NCI-H2227 treated with DMSO at 0.1 percent for 48 hours (cell line): Measurements from ENCODE around the gene HIRA.

Experiments used
- DNase-seq: peaks from one replicate; lab custom pipeline; 2025; lab: John Stamatoyannopoulos, UW

Gene HIRA

DNA sequence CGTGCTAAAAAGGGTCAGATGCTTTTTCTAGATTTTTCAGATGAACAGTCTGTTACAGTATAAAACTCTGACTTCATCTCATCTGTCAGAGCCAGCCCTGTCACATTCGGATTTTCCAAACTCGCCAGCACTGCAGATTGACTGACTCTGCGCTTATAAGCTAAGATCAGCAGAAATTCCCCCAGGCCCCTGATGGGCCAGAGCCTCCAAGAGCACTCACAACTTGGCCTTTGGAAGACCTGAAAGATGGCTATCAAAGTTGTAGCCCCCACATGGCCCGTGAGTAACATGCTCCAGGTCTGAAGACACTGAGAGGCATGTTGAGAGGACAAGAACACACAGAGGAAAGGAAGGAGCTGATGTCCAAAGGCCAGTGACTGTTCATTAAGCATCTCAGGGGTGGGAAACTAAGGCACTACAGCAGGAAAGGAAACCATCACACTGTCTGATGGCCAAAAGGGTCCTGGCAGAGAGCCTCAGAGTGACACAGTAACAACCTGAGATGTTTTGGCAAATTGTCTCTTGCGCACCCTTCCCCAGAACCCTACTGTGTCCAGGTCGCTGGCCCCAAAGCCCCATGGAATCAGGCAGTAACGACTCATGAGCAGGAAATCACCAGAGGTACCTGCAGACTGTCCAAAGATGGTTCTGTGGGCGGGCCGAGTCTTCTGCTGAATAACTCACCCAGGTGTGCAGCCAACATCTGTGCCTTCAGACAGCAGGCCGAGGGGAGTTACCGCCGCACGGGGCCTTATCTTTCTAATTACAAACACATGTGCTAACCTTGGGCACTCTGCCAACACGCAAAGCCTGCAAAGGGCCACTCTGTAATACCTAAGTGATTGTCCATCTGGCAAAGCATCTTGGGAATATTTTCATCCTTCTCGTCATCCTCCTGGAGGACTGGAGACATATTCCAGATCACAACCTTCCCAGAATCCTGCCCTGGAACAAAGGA lies 23.6 kb downstream of the HIRA start:
- DNase-seq, result peak; percentile 38

DNA sequence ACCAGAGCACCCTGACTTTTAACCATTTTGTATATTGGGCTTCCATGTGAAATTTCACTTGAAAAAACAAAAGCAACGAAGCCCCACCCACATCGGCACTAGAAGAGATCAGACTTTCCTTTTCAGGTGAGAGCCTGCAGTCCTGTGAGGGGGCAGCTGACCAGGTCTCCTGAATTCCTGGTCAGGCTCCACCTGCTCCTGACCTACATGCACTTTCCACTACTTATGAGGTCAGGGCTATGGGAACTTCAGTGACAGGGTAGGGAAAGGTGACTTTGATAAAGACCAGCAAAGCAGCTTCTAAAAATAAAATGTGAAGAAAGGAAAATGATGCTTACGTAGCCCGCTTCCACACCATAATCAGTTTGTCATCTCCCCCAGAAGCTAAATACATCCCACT lies 24.7 kb downstream of the HIRA start:
- no peak for DNase-seq

DNA sequence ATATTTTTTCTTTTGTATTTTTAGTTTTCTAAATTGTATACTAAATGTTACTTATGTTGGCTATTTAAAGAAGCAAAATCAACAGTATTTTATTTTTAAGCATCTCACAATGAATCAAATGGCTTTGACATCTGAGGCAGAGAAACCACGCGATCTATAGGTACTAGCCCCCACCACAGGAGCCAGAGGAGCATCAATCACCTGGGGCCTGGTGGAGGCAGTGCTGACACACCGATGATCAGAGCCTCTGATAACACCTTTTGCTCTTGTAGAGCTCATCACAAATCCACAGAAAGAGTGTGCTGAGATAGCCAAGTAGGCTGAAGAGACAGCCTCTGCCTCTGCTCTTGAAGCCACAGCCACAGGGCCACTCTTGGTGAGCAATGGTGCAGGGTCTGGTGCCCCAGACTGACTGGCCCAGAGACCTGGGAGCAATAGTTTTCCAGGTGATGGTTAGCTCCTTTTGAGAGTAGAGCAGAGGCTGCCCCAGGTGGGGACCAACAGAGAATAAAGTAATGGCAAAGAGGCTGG lies 25.2 kb downstream of the HIRA start:
- DNase-seq, result no peak

DNA sequence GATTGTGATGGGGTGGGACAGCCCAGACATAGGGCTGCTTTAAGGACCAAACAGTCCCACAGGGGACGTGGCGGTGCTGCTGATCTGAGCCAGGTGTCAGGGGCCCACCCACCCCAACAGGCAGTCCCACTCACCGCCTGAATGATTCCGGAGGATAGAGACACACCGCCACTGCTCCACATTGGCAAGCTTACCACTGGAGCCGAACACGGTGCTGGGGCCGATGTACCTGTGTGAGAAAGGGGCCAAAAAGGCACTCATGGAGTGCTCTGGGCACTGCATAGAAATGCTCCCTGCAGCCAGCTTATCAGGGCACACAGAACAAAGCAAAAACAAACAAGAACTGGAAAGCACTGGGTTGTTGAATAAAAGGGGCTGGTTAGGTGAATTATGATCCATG lies 25.9 kb downstream of the HIRA start:
- no peak for DNase-seq

DNA sequence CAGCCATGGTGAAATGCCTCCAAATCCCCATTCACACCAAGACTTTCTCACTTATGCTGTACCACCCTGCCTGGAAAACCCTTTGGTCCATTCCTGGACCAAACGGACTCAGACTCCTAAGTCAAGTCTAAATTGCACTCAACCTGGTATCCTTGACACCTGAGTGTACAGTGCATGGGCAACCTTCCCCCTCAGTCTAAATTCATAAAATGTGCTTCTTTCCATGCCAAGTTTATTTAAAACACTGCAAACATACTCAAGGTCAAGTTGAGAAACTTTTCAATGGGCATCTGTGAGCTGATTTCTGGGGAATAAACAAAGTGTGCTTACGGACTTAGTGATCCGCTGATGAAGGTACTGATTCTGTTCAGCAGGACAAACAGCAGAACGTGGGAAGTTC lies 26.4 kb downstream of the HIRA start:
- DNase-seq, result no peak

DNA sequence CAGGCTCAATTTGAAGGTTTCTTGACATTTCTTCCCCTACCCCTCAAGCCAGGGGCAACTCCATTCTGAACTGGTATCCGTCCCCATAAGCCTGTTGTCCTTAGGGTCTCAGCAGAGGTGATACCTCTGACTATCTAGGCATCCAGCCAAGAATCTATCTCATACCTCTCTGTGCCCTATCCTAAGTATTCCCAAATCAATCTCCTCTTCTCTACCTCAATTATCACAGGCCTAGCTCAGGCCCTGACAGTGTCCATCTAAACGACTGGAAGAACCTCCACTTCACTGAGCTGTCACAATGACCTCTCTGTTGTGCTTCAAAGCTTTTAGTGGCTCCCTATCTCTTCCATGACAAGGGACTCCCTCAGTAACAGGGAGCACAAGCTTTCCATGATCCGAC lies 26.9 kb downstream of the HIRA start:
- no peak for DNase-seq

DNA sequence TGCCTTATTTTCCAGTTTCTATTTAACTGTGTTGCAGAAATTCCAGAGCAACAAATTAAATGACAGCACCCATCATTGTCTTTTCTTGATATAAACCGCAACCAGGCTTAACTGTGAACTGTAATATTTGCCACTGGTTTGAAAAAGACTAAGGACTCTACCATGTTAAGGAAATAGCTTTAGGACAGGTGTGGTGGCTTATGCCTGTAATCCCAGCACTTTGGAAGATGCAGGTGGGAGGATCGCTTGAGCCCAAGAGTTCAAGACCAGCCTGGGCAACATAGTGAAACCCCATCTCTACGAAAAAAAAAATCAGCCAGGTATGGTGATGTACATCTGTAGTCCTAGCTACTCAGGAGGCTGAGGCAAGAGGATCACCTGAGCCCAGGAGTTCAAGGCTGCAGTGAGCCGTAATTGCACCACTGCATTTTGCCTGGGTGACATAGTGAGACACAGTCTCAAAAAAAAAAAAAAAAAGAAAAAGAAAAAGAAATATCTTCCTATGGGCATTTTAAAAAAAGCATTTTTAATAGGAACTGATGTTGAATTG lies 28.8 kb downstream of the HIRA start:
- DNase-seq, result no peak

DNA sequence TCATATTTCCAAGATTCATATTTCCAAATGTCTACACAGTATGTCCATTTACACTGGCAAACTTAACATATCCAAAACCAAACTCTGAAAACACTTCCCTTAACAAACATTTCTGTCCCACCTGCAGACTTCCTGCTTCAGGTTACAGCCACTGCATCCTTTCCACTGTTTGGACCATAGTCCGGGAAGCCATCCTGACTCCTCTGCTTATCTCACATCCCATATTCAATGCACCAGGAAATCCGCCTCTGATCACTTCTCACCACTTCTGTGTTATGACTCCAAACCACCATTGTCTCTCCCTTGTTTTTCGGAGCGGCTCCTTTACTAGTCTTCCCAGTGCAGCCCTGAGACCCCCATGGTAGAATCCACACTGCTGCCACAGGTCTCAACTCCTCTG lies 30.1 kb downstream of the HIRA start:
- DNase-seq, result no peak

DNA sequence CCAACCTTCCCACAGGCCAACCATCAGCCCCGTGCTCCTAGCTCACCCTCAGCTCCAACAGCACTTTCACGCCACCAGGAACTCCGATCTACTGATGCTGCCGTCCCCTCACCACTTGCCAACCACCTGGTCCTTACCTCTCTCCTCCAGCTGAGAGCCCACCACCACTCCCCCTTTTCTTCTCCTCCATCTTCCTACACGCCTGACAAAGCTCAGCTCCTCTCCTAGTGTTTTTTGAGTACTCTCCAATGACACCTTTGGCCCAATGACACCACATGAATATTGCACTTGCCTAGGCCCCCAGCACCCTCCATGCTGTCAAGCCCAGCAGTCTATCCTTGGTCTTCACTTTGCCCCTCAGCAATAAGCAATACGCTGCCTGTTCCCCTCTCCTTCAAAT lies 30.7 kb downstream of the HIRA start:
- no peak for DNase-seq

DNA sequence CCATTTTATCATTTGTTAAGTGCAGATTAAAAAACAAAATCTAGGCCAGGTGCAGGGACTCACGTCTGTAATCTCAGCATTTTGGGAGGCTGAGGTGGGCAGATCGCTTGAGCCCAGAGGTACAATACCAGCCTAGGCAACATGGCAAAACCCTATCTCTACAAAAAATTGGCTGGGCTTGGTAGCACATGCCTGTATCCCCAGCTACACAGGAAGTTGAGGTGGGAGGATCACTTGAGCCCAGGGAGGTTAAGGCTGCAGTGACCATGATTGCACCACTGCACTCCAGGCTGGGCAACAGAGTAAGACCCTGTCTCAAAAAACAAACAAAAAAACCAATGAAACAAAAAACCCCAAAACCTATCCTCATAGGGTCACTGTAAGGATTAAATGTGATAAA lies 32.9 kb downstream of the HIRA start:
- no peak for DNase-seq

DNA sequence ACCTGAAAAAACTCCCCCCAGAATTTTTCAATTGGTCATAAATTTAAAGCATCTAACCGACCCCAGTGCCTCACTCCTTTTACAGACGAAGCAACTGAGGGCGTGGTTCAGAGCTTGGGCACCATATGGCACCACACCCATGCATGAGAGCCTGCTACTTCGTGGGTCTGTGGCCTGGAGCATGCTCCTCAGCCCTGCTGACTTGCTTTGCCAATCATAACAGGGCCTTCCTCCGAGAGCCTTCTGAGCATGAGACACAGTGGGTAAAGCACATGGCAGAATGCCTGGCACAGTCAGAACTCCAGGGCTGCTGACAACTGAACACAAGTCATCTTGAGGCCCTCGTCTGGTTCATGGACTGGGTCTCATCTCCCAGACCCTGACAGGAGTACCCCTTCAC lies 33.3 kb downstream of the HIRA start:
- DNase-seq, result no peak

DNA sequence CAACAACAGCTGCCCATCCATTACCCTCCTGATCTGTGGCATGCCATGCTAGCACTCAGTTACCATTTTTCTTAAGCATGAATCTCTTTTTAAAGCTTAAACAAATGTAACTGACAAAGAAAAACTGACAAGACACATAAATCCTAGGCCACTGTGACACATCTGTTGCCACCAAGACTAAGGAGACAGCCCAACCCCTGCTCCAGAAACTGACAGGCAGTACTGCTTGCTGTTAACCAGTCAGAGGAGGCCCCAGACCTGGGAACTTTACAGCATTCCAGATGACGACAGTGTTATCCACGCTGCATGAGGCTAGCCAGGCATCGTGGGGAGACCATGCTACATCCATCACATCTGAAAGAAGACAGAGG lies 33.8 kb downstream of the HIRA start:
- DNase-seq, result no peak

DNA sequence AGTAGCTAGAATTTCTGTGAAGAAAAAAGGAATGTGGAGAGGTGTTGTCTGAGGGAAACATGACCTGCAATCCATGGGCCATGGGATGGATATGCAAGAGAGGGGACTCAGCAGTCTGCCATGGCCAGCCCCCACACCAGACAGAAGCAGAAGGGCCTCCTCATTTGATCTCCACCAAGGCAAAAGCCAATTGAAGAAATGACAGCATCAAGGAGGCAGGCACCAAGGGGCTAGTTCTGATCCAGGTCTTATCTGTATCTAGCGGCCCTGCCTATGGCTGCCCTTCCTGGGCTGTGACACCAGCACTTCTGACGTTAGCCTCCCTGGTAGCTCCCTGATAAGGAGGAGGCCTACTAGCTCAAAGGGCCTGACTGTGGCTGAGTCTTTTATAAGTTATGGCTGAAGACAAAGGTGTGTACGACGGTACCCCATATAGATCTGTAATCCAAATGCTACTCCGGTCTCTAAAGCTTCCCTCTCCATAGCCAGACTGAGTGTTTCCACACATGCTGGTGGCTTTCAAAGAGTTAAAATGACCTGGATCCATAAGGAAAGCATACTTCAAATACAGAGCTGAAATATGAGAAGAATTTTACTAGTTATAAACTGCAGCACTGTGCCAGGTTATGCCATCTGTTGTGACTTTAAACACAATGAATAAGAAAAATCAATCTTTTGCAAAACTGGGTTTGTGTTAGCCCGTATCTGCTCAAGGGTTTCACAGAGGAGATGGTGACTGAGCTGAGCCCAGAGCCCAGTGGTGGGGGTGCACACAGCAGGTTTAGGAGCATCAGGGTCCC lies 34.4 kb downstream of the HIRA start:
- no peak for DNase-seq

DNA sequence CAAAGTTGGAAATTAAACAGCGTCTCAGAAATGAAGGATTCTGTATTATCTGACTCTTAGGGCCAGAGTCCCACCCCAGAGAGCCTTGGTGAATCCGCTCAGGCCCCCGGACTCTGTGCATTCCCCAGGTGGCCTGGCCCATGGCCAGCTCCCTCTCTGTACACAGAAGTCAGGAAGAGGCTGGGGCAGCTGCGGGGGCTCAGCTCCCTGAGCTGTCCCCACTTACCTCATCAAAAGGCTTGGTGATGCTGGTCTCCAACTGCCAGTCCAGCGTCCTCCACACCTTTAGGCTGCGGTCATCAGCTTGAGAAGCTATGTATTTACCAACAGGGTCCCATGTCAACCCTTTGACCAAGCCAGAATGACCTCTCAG lies 35.0 kb downstream of the HIRA start:
- no peak for DNase-seq

DNA sequence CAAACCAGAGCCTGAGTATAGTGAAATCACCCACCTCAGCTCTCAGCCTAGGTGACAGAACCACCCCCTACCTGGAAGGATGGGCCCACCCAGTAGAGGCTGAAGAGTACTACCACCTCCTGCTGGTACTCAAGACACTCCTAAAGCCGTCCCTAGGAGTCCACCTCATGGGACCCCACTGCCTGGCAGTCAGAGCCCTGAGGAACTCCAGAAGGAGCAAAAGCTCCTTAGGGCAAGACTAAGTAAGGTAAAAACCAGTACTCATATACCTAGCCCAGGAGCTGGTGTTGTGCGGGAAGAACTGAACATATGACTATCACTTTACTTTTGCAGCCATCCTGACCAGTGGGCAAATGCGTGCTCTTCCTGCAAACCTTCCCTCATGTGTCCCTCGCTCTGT lies 36.3 kb downstream of the HIRA start:
- no peak for DNase-seq

DNA sequence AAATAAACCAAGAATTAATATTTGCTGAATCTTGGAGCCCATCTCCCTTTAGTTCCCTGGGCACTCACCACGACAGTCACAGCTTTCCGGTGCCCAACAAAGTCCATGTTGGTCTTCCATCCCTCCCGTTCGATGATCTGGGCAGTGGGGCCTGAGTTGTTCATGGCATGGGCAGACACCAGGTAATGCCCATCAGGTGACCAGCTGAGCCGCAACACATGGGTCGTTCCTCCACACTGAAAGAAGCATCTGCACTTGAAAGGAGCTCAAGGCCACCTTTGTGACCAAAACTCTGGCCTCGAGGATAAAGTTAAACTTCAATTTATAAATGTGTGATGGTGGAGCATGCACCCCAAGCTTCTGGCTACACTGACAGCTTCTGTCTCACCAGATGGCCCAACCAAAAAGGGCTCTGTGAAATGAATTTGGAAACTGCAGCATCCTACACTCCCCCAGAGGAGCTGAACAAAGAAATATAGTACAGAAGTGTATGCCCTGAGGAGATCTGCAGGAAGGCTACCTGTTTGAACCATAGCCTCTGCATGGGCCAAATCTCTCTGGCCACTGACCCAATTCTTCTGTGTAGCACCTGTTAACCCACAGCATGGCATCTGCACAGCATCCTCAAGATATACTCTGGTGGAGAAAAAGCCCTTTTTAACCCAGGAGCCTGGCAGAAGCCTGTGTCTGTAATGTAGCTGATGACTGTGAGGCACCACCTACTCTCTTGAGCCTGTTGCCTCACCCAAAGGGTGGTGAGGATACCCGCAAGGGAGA lies 37.1 kb downstream of the HIRA start:
- DNase-seq, result no peak

DNA sequence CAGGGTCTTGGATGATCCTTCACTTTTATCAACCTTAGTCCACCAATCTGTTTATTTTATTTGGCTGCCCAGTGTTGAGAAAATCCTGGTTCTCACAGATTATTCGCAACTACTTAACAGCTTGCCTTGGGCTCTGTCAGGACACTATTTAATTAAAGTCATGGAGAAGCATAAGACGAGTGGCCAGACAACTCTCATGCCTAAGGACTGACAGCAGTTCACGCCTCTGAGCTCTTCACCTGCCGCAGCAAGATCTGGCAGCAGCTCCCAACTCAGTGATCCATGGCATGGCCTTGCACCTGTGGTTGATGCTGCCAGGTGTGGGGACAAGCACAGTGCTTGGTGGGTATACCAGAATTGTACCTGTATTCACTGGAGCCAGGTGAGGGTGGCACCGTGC lies 37.8 kb downstream of the HIRA start:
- DNase-seq, result no peak

DNA sequence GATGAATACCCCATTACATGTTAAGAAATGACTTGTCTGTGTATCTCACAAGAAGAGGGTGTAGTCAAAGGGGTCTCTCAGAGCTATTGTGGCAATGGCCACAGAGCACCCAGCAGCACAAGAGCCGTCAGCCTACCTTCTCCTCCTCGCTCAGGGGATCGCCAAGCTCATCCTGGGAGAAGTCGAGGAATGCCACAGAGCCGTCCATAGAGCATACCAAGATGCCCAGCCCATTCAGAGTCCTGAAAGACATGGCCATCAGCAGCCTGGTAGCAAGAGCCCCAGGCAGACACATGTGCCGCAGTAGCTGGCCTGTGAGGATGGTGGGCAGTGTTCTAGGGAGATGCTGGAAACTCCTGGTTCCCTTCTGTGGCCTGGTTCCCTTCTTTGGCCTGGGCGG lies 44.0 kb downstream of the HIRA start:
- DNase-seq, result no peak

DNA sequence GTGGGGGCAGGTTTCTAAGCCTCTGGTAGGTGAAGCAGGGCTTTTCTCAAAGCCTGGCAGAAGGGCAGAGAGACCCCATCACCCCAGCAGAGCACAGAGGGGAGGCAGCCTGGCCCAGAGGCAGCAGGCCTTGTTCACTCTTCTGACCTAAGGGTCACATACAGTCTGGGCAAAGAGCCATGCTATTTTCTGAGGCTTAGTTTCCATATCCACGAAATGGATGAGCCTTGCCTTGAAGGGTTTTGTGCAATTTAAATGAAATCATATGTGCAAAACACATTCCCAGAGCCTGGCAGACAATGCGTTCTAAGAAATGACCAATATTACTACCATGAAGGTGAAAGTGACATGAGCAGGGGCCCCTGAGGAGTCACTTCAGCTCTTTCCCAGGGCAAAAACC lies 44.5 kb downstream of the HIRA start:
- no peak for DNase-seq

DNA sequence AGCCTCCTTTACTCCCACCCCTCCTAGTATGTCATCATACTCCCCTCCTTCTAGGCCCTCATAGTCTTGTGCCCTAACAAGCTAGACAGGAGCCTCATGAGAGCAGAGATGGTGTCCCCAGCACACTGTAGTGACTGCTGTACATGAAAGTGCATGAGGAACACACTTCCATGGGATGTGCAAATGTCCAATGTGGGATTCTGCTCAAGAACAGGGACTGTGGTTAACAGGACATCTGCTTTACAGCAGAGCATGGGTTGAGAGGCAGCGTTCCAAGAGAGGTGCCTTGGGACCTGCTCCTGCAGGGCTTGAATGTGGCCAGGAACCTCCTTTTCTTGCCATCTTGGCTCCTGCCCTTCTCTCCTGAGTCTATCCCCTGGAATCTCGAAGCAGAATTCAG lies 45.3 kb downstream of the HIRA start:
- DNase-seq, result no peak

DNA sequence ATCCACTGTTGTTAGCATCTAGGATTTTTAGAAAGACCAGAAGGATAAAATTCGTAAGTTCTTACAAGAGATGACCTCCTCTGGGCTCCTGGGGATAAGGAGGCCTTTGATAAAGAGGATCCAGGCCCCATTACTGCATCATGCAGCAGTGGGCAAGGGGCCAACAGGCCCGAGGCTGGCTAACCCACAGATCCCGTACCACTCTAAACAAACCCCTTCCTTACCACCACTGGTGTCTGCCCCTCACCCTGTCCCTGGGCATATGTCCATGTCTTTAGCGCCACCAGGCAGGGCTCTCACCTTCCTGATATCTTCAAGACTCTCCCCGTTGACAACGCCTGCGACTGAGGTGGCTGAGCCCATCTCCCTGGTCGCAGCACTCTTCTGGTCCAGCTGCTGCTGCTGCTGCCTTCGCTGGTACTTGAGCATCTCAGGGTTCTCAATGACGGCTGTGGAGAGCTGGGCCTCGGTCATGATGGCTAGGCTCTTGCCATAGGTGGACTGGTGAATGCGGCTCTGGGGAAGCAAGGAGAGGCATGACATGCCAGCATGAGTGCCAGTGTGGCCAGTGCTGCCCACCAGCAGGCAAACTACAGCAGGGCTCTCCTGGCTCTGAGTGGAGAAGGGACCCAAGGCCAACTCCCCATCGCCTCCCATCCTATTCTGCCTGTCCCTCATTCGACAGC lies 46.2 kb downstream of the HIRA start:
- DNase-seq, result no peak

DNA sequence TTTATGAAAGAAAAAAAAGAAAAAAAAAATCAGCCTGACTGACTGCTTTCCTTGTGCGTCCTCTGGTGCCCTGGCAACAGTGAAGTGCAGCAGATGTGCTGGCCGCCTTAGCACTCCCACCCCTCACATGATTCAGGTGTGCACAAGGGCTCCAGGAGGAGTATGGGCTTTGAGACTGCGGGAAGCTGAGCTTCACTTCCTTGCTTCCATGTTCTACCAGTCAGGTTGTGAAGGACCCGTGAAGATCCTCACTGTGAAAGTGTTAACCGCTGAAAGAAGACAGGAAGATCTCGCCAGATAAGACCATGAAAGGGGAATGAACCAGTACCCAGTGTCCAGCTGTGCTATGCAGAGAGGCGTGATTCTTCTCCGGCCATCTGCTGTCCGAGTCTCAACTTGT lies 48.2 kb downstream of the HIRA start:
- DNase-seq, result no peak
